Activated CD8-positive, alpha-beta memory T cell treated with anti-CD3 and anti-CD28 coated beads, Interleukin-2, amount 50 U/mL, for 24 hours (primary cell): ENCODE data around the gene KCNRG.
"Not testable (repeated sequence)": the region's sequence is repeated elsewhere in the genome, so short reads cannot be mapped to it uniquely, and the experiment has no call there.

Source experiments
- DNase-seq: peaks from one replicate; pipeline ENCODE4 v3.0.0-alpha.2; 2020; ENCODE audit errors: extremely low read depth

The KCNRG gene

DNA sequence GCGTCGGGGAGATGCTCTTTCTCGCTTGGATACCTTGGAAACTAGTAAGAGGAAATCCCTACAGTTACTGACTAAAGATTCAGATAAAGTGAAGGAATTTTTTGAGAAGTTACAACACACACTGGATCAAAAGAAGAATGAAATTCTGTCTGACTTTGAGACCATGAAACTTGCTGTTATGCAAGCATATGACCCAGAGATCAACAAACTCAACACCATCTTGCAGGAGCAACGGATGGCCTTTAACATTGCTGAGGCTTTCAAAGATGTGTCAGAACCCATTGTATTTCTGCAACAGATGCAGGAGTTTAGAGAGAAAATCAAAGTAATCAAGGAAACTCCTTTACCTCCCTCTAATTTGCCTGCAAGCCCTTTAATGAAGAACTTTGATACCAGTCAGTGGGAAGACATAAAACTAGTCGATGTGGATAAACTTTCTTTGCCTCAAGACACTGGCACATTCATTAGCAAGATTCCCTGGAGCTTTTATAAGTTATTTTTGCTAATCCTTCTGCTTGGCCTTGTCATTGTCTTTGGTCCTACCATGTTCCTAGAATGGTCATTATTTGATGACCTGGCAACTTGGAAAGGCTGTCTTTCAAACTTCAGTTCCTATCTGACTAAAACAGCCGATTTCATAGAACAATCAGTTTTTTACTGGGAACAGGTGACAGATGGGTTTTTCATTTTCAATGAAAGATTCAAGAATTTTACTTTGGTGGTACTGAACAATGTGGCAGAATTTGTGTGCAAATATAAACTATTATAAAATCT lies 2.7 kb upstream of the KCNRG start:
- no peak for DNase-seq

DNA sequence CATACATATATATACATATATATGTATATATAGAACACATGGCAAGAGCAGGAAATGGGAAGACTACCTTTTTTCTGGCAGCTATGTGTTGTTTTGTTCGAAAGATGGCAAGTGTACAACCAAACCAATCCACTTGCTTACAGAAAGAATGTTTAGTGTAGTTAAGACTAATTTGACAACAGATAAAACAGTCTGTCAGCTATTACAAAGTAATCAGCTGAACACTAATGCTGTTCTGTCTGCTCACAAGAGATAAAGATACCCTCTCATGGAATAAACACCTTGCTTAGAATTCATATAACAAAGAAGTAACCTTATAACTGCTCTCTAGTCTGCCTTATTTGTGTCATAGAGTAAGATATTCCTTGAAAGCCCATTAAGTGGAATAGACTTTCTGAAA lies 858 bp upstream of the KCNRG start:
- DNase-seq, result no peak

DNA sequence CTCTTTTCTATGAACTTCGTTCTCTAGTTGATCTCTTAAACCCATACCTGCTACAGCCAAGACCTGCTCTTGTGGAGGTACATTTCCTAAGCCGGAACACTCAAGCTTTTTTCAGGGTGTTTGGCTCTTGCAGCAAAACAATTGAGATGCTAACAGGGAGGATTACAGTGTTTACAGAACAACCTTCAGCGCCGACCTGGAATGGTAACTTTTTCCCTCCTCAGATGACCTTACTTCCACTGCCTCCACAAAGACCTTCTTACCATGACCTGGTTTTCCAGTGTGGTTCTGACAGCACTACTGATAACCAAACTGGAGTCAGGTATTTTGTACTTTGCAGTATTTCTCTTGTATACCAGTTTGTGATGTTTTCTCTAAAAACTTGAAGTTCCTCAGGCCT lies 506 bp downstream of the KCNRG start:
- no peak for DNase-seq

DNA sequence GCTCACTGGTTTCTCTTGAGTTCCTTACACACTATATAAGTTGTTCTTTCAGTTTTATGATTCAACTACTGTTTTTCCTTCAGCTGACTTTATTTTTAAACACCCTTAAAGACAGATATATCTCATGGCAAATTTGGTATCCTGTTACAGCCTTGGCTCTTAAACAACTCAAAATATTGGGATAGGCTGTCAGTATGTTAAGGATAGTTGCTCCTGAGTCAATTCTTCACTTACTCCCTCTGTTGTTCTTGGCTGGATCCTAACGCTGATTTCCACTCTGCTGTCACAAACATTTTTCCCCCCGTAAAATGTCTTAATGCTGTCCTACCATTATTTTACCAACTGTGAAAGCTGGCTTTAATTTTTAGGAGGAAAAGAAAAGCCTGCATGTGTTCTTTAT lies 1.2 kb downstream of the KCNRG start:
- DNase-seq, result no peak

DNA sequence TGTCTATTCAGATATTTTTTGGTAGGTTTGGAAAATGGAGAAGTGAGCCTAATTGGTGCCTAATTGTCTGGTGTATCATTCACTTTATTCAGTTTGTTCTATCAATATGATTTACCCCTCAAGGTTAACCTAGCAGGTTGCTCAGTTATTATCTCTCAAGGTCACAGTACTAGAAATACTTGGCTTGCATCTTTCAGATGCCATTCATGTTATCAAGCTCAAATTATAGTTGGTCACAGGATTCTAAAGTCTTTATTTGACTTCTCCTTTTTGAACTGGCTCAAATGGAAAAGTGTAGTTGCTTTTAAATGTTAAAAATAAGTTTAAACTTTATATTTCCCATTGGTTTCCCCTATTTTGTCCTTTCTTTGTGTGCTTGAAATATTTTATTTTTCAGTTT lies 2.6 kb downstream of the KCNRG start:
- no peak for DNase-seq

DNA sequence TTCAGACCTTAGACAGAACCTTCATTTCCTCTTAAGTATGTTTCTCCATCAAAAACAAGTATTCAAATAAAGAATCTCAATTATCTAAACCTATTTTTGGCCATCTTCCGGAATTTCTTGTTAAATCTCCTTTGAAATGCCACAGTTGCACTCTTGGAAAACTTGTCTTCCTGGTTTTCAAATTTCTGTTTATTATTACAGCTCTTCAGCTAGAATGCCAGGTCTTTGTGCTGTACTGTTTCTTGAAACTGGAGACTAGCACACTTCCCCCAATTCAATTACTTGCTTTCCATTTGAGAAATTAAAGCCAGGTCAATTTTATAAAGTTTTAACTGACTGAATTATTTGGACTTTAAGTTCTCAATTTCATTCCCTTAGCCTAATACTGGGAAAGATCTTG lies 10.2 kb downstream of the KCNRG start:
- no peak for DNase-seq

DNA sequence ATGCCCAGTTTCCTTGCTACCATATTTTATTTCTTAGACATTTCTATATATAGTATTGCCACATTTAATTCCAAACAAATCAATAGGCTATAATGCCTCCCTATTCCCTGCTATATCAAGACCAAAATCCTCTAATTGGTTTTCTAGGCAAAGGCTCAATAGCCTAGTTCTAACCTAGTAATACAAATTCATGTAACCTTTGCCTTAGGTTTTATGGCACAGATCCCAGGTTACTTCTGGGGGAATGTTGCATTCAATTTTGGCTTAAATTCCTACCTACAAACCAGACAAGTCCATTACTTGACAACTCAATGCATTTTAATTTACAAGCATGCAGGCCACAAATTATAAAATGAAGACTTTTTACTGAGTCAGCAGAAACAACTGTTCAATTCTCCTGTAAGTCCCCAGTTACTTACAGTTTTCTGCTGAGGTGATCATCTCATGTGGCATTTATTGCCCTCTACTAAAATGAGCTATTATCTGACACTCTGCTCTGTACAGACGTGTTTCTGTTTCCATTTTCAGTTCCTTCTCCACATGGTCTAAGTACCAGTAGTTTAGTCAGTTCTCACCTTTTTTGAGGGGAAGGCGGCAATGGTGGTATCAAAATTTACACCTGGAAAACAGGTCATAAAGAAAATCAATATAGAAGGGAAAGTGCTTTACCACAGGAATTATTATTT lies 11.7 kb downstream of the KCNRG start:
- DNase-seq, result no peak

DNA sequence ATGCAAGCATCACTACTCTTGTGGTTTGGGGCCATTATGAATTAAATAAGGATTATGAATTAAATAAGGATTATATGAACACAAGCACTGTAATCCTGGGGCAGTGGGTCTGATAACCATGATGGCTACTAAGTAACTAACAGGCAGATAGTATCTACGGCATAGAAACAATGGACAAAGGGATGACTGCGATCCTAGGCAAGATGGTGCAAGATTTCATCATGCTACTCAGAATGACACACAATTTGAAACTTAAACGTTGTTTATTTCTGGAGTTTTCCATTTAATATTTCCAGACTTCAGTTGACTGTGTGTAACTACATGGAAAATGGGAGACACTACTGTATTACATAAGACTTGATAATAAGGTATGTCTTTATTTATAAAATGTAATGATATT lies 15.1 kb downstream of the KCNRG start:
- no peak for DNase-seq

DNA sequence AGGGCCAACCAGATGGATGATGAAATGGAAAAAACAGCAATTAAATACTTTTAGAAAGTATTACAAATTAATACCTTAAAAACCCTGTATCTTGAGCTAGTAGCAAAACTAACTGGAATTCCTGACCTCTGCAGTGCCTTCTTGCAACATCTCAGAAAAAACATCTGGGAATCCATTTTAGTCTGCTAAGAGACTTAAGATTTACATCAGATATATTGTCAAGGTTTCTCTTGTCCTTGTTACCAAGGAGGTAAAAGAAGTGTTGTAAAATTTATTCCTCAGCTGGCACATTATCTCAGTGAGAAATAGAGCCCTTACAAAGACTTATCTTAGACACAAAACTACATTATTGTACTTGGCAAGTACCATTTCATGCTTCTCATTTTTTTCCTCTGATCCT lies 18.5 kb downstream of the KCNRG start:
- no peak for DNase-seq

DNA sequence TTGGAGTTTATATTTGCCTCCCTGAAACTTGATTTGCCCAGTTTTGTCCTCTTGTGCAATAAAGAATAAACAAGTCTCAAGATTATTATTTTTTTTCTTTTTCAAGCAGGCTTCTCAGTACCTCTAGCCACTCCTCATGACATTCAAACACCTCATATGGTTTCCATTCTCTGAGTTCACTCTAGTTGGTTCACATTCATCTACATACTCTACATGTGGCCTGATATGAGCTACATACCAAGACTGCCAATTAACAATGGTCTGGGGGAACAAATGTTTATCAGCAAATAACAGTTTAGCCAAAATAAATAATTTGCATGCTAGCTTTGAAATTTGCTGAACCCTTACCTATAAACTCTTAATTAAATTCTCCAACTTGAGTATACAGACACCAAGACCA lies 22.5 kb downstream of the KCNRG start:
- no peak for DNase-seq

DNA sequence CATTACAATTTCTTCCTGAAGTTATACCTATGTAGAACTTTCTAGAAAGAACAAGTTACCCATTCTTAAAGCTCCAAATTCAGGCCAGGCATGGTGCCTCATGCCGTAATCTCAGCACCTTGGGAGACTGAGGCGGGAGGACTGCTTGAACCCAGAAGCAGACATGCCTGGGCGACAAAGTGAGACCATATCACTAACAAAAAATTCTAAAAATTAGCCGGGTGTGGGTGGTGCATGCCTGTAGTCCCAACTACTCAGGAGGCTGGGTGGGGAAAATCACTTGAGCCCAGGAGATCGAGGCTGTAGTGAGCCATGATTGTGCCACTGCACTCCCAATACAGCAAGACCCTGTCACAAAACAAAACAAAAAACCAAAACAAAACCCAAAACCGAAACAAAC lies 23.0 kb downstream of the KCNRG start:
- DNase-seq, result no peak

DNA sequence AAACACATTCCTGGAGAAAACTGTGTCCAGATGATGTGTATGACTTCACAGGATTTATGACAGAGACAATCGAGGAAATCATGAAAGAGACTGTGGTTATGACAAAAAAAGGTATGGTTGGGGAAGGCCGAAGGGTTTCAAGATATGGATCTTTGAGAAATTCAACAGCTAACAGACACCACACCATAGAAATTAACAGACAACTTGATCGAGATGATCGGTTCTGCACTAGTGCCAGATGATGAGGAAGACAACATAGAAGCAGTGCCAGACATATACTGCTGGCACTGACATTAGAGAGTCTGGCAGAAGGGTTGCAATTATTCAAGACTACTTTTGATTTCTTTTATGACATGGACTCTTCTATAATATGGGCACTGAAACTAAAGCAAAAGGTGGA lies 37.2 kb downstream of the KCNRG start:
- DNase-seq, result no peak

DNA sequence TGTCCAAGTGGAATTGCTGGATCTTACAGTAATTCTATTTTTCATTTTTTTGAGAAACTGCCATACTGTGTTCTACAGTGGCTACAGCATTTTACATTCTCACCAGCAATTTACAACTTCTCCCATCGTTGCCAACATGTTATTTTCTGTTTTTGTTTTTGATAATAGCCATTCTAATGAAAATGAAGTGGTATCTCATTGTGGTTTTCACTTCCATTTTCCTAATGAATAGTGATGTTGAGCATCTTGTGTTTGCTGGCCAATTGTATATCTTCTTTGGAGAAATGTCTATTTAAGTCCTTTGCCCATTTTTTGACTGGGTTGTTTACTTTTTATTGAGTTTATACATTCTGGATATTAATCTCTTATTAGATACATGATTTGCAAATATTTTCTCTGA lies 38.6 kb downstream of the KCNRG start:
- DNase-seq, result no peak

DNA sequence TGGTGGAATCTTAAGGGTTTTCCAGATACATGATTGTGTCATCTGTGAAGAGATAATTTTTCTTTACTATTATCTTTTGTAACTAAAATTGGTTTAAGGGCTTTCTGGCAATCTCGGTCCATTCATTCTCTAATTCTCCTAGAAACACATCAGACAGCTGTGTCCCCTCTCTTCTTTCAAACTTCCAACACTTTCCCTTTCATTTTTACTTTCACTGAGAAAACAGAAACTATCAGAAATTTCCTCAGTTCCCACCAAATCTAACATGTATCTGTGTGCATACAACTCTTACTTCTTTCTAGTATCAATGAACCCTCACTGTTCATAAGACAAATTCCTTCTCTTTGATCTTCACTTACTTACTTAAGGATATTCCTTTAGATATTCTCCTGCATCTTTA lies 40.2 kb downstream of the KCNRG start:
- DNase-seq, result no peak

DNA sequence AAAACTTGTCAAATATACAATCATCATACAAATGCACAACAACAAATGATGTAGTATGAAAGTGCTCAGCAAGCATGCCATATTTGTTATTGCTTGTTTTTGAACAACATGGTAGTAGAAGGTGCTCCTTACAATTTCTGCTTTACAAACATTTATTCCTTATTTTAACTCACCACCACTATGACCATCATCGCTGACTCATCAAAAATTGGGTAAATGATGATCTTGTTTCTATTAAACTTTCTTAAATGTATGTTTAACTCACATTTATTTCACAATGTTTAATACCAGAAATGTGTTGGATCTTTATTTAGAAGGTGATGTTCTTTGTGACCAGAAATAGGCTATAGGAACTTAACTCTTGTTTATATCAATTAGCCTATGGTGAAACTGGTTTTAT lies 45.5 kb downstream of the KCNRG start:
- DNase-seq, result no peak

DNA sequence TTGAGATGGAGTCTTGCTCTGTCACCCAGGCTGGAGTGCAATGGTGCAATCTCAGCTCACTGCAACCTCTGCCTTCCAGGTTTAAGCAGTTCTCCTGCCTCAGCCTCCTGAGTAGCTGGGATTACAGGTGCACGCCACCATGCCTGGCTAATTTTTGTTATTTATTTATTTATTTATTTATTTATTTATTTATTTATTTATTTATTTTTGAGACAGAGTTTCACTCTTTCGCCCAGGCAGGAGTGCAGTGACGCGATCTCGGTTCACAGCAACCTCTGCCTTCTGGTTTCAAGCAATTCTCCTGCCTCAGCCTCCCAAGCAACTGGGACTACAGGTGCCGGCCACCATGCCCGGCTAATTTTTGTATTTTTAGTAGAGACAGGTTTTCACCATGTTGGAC lies 47.1 kb downstream of the KCNRG start:
- DNase-seq, result not testable (repeated sequence)

DNA sequence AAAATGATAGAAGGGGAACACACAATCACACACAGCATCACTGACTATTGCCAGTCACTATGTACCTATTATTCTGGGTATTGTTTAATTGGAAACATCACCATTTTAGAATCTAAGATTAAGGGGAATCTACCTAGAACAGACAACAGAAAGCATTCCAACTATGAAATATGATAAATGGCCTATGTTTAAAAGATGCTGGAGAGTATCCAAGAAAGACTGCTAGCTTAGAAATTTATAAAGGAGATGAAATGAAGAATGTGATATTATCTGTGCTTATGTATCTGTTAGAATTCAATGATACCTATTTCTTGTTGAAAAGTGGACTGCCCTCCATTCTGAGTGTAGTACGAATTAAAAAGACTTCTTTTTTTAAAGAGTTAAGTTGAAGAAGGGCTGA lies 50.5 kb downstream of the KCNRG start:
- no peak for DNase-seq

DNA sequence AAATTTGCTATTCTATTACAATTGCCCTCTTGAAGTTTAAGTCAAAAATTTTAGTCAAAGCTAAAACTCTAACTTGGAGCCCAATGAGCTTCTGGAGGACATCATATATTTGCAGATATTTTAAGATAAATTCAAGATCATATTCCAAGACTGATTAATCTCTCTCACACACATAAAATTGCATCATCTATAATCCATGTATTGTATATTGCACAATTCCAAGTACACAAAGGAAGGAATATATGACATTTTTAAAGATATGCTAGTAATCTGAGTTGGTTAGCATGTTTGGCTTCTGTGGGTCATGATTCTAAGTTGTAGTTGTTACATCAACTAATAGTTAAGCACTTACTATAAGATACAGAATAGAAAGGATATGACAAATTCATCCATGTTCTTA lies 53.3 kb downstream of the KCNRG start:
- no peak for DNase-seq

DNA sequence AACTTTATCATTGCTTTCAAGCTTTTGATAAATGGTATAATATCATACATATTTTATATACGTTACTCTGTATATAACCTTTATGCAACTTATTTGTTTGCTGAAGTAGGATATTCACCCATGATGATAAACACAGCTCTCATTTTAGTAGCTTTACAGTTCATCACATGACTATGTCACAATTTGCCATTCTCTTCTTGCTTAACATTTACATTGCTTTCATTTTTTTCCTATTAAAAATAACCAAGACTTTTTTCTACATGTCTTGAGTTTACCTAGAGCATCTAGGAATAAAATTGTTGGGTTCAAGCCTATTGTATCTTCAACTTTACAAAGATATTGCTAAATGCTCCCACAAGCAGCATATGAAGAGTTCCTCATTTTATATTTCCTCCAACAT lies 54.0 kb downstream of the KCNRG start:
- no peak for DNase-seq

DNA sequence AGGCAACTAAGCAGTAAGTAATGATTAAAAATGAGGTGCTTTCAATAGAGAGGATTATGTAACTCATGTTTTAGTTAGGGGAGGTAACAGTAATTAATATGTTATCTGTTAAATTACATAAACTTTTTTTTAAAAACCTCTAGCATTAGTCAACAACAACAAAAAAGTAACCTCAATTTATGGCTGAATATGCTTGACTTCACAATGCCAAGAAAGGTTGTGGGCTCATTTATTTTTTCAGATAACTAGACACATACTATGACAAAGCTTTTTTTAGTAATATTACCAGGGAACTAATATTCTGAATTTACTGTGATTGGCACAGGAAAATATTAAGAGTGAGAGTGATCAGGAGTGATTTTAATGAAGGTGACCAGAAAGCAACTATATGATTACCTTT lies 54.9 kb downstream of the KCNRG start:
- no peak for DNase-seq
